GM19324 (cell line): ENCODE data around the gene KRTAP9-1.
"Not testable (repeated sequence)": the region's sequence is repeated elsewhere in the genome, so short reads cannot be mapped to it uniquely, and the experiment has no call there.

Experiments
- ATAC-seq: cut with Tn5 transposase; IDR thresholded peaks from one replicate; pipeline ENCODE4 v1.9.1; 2021; ENCODE audit warnings: mild to moderate bottlenecking, moderate library complexity; ENCODE audit not compliant: unreplicated experiment, low FRiP score

The KRTAP9-1 gene

GRCh38 chr17:41189837-41190318 lies at the start of gene KRTAP9-1:
Gene KRTAP9-1, plus strand, starts transcription at chr17:41189887. Its CDS starts 0 bp downstream, at chr17:41189887.
- not testable (repeated sequence) for ATAC-seq

- ATAC-seq: no peak
Measured at GRCh38 chr17:41140360-41141131, 49.1 kb upstream of the KRTAP9-1 start, which contains the start of gene KRTAP4-6. Gene KRTAP4-6, minus strand, starts transcription at chr17:41140544. Its CDS starts 57 bp downstream, at chr17:41140487.

- ATAC-seq: no peak
Measured at GRCh38 chr17:41141361-41141760, 48.3 kb upstream of the KRTAP9-1 start.

- ATAC-seq: no peak
Measured at GRCh38 chr17:41144846-41145245, 44.8 kb upstream of the KRTAP9-1 start.

GRCh38 chr17:41145261-41145660 lies 44.4 kb upstream of the KRTAP9-1 start:
- ATAC-seq: no peak

GRCh38 chr17:41147531-41148204 lies 42.0 kb upstream of the KRTAP9-1 start:
- ATAC-seq: no peak

- not testable (repeated sequence) for ATAC-seq
Measured at GRCh38 chr17:41148971-41149651, 40.6 kb upstream of the KRTAP9-1 start.

- ATAC-seq: no peak
Measured at GRCh38 chr17:41149652-41149985, 40.1 kb upstream of the KRTAP9-1 start, which contains the start of gene KRTAP4-5. Gene KRTAP4-5, minus strand, starts transcription at chr17:41149825. Its CDS starts 58 bp downstream, at chr17:41149767.

GRCh38 chr17:41150026-41150425 lies 39.7 kb upstream of the KRTAP9-1 start:
- no peak for ATAC-seq

GRCh38 chr17:41151525-41151924 lies 38.2 kb upstream of the KRTAP9-1 start:
- no peak for ATAC-seq

GRCh38 chr17:41153856-41154255 lies 35.8 kb upstream of the KRTAP9-1 start:
- ATAC-seq: no peak

- not testable (repeated sequence) for ATAC-seq
Measured at GRCh38 chr17:41160190-41160589, 29.5 kb upstream of the KRTAP9-1 start.

- ATAC-seq: no peak
Measured at GRCh38 chr17:41160648-41161047, 29.0 kb upstream of the KRTAP9-1 start, which contains the start of gene KRTAP4-4. Gene KRTAP4-4, minus strand, starts transcription at chr17:41160748. Its CDS starts 57 bp downstream, at chr17:41160691.

- ATAC-seq: no peak
Measured at GRCh38 chr17:41163828-41164227, 25.9 kb upstream of the KRTAP9-1 start.

- no peak for ATAC-seq
Measured at GRCh38 chr17:41167561-41167960, 22.1 kb upstream of the KRTAP9-1 start.

- ATAC-seq: no peak
Measured at GRCh38 chr17:41168121-41168520, 21.6 kb upstream of the KRTAP9-1 start, which contains the start of gene KRTAP4-3. Gene KRTAP4-3, minus strand, starts transcription at chr17:41168221. Its CDS starts 49 bp downstream, at chr17:41168172.

- ATAC-seq: no peak
Measured at GRCh38 chr17:41171886-41172285, 17.8 kb upstream of the KRTAP9-1 start.

- ATAC-seq: no peak
Measured at GRCh38 chr17:41176744-41177387, 12.8 kb upstream of the KRTAP9-1 start.

- no peak for ATAC-seq
Measured at GRCh38 chr17:41177727-41178271, 11.9 kb upstream of the KRTAP9-1 start, which contains the start of gene KRTAP4-2. Gene KRTAP4-2, minus strand, starts transcription at chr17:41178221. Its CDS starts 57 bp downstream, at chr17:41178164.

GRCh38 chr17:41178341-41178740 lies 11.3 kb upstream of the KRTAP9-1 start:
- ATAC-seq: no peak
